SK-N-SH treated with all-trans-retinoic acid at 6 μM for 48 hours (cell line): ENCODE data around the gene LAMP2.

ENCODE experiments used
- ARNTL ChIP-seq: fragments of 450-650 bp; formaldehyde crosslinking; IDR thresholded peaks from 2 replicates; pipeline ENCODE4 v1.5.0; 2020; ENCODE audit warnings: low read depth, mild to moderate bottlenecking, moderate library complexity, borderline replicate concordance
- OSR1 ChIP-seq: fragments of 250-450 bp; sonication (Bioruptor Pico); IDR thresholded peaks from 2 replicates; pipeline ENCODE4 v1.8.0; 2022; ENCODE audit warnings: moderate library complexity, mild to moderate bottlenecking, inconsistent platforms
- PATZ1 ChIP-seq: fragments of 250-450 bp; sonication (Bioruptor Pico); IDR thresholded peaks from 2 replicates; pipeline ENCODE4 v1.8.0; 2020; ENCODE audit warnings: mild to moderate bottlenecking, moderate library complexity, borderline replicate concordance
- ZFP3 ChIP-seq: fragments of 250-450 bp; sonication (Bioruptor Pico); IDR thresholded peaks from 2 replicates; pipeline ENCODE4 v1.5.0; 2020; ENCODE audit warnings: mild to moderate bottlenecking, moderate library complexity
- ZFP30 ChIP-seq: fragments of 450-650 bp; formaldehyde crosslinking; IDR thresholded peaks from 2 replicates; pipeline ENCODE4 v1.5.0; 2022; ENCODE audit warnings: mild to moderate bottlenecking, moderate library complexity
- ZNF70 ChIP-seq: fragments of 450-650 bp; formaldehyde crosslinking; IDR thresholded peaks from 2 replicates; pipeline ENCODE4 v1.5.0; 2020; ENCODE audit warnings: mild to moderate bottlenecking, moderate library complexity

DNA sequence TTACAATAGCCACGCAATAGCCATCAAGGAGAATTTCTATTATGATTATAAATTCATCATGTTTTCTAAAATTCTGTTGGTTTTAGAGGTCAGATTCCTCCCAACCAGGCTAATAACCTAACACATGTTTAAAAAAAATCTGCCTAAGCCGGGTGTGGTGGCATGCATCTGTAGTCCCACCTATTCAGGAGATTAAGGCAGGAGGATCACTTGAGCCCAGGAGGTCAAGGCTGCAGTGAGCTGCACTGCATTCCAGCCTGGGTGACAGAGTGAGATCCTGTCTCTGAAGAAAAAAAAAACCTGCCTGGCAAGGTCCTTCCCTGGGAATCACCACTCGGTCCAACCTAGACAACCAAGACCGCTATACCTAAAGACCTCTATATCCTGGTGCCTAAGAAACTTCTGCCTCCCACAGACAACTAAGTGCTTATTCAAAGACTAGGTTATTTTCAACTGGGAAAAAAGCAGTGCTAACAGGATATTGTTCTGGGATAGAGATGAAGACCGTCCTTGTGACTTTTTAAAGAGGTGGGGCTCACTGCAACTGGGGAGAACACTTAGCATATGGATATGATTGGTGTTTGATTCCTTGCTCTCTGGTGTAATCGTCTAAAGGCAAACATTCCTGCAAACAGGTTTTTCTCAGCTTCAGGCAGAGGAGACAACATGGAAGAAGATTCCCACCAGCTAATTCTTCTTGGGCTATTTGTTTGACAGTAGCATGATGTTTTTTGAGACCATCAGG lies 89.0 kb downstream of the LAMP2 start:
- no peak for TF ChIP-seq ZNF70 (CRISPR knock-in tag)
- no peak for TF ChIP-seq OSR1 (CRISPR knock-in tag)
- TF ChIP-seq ZFP3 (CRISPR knock-in tag), result no peak
- TF ChIP-seq ARNTL (CRISPR knock-in tag), result no peak
- TF ChIP-seq PATZ1 (CRISPR knock-in tag), result no peak
- TF ChIP-seq ZFP30 (CRISPR knock-in tag), result no peak
